Ovary (tissue), 3 donors: ENCODE results near the gene WARS2.

Experiments
- EP300 ChIP-seq: sonication (generic); formaldehyde crosslinking; IDR thresholded peaks from one replicate; pipeline ENCODE4 v1.6.1; 2017; ENCODE audit warnings: antibody characterized with exemption
- POLR2A ChIP-seq: fragments of 450-650 bp; IDR thresholded peaks from one replicate; pipeline ENCODE4 v1.6.1; 2017; ENCODE audit warnings: antibody characterized with exemption, mild to moderate bottlenecking, moderate library complexity
- TF ChIP-seq, protein P1 (sequence below), 3 donors: fragments of 450-650 bp in 2 of 3; fragments of 200-600 bp in 1 of 3; IDR thresholded peaks; one replicate each; pipeline versions ENCODE4 v1.5.1 to v1.8.0; 2016 to 2022; ENCODE audit warnings: antibody characterized with exemption in 3 of 3, mild to moderate bottlenecking in 1 of 3
- donor health status: DM: no; HTN: no; CAD: no.

DNA sequence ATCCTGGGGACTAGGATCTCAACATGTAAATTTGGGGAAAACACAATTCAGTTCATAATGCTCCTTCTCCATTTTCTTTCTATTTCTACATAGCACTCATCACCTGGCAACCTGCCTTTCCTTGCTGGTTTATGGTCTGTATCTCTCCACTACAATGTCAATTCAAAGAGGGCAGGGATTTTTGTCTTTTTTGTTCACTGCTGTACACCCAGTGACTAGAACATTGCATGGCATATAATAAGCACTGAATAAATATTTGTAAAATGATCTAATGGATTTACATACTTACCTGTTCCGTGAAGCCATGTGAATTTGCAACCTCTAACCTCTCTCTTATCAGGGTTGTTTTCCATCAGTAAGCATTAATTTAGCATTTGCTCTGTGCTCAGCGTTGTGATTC lies 124.9 kb downstream of the WARS2 start:
- TF ChIP-seq EP300 (no peak), POLR2A (no peak)
- TF ChIP-seq, protein P1, sequence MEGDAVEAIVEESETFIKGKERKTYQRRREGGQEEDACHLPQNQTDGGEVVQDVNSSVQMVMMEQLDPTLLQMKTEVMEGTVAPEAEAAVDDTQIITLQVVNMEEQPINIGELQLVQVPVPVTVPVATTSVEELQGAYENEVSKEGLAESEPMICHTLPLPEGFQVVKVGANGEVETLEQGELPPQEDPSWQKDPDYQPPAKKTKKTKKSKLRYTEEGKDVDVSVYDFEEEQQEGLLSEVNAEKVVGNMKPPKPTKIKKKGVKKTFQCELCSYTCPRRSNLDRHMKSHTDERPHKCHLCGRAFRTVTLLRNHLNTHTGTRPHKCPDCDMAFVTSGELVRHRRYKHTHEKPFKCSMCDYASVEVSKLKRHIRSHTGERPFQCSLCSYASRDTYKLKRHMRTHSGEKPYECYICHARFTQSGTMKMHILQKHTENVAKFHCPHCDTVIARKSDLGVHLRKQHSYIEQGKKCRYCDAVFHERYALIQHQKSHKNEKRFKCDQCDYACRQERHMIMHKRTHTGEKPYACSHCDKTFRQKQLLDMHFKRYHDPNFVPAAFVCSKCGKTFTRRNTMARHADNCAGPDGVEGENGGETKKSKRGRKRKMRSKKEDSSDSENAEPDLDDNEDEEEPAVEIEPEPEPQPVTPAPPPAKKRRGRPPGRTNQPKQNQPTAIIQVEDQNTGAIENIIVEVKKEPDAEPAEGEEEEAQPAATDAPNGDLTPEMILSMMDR (IDR thresholded peaks at IDR 0.05) = no peak
